PC-3 (cell line): ENCODE results near the gene TMEM233. TPM values are rescaled to one million over a fixed set of nuclear protein-coding genes. Genes with fewer than 3 reads are reported as not detected.

Experiments
- total RNA-seq: library from RNA; depleted of rRNA; stranded (reverse); fragments of >200 nt; gene quantifications from 2 replicates; pipeline ENCODE4 v1.2.3, GENCODE V29; 2014; rRNA removed

The TMEM233 gene
- total RNA-seq, 1 experiment from 2014 or later, result not detected

Other genes starting within 250 kb of the TMEM233 start
- 16.0 and 16.2 TPM in 2 replicates for gene PRKAB1, start 74.4 kb downstream of the TMEM233 start, total RNA-seq